ENCODE data around the gene ZNF418.
"Not testable (repeated sequence)": the region's sequence is repeated elsewhere in the genome, so short reads cannot be mapped to it uniquely, and the experiment has no call there.

ZNF418 gene

GRCh38 chr19:57916168-57916995 is 18.8 kb downstream of the ZNF418 start, which contains the start of gene ZNF417:
ZNF417 (minus strand) TSS chr19:57916592; CDS start chr19:57916411, 181 bp downstream.
- peak; percentile 66 for TF ChIP-seq CTCF (conservative IDR thresholded peaks at IDR 0.05)
- H3K27ac ChIP-seq: peak within 1 kb of the TSS; percentile 78

GRCh38 chr19:57914531-57914930 is 20.7 kb downstream of the ZNF418 start:
- H3K27ac ChIP-seq: no peak overlapping the region
- TF ChIP-seq CTCF (conservative IDR thresholded peaks at IDR 0.05): no peak

GRCh38 chr19:57907394-57907793 is 27.8 kb downstream of the ZNF418 start:
- TF ChIP-seq CTCF (conservative IDR thresholded peaks at IDR 0.05): no peak
- H3K27ac ChIP-seq: no peak overlapping the region

GRCh38 chr19:57905258-57905657 is 29.9 kb downstream of the ZNF418 start:
- no peak overlapping the region for H3K27ac ChIP-seq
- no peak for TF ChIP-seq CTCF (conservative IDR thresholded peaks at IDR 0.05)

GRCh38 chr19:57903618-57904184 is 31.5 kb downstream of the ZNF418 start:
- TF ChIP-seq CTCF (conservative IDR thresholded peaks at IDR 0.05): peak; percentile 53
- peak overlapping the region; percentile 56 for H3K27ac ChIP-seq

- no peak for TF ChIP-seq CTCF (conservative IDR thresholded peaks at IDR 0.05)
- no peak overlapping the region for H3K27ac ChIP-seq
Measured at GRCh38 chr19:57900311-57900710, 34.9 kb downstream of the ZNF418 start.

GRCh38 chr19:57890706-57891105 is 44.5 kb downstream of the ZNF418 start:
- H3K27ac ChIP-seq: not testable (repeated sequence)
